Posterior cingulate gyrus (tissue), 11 donors: ENCODE measurements around the gene NCAN.
A peak's percentile ranks its signal among the peaks of the same experiment; 100 is the strongest.
"Not testable (repeated sequence)": the region's sequence is repeated elsewhere in the genome, so short reads cannot be mapped to it uniquely, and the experiment has no call there.

ENCODE experiments used
- DNase-seq, 10 donors: peaks; one replicate each; pipeline versions ENCODE4 v3.0.0 to v3.0.0-alpha.2; 2020 to 2021; ENCODE audit warnings: mixed read lengths in 3 of 10
- intact Hi-C: fragments of 100-400 bp; cut with DNase I; formaldehyde crosslinking; loops from one replicate; pipeline ENCODE4 v1.15.1; 2023

Gene NCAN

GRCh38 chr19:19211499-19212420 lies at the start of gene NCAN:
Gene NCAN (plus strand): TSS chr19:19211958. CDS start chr19:19216954, 4,996 bp downstream.
- intact Hi-C loops = no loop called here
- peak in 9 of 10 donors; percentile 40 to 93 (median 67) for DNase-seq

GRCh38 chr19:19162495-19162894 lies 49.3 kb upstream of the NCAN start:
- intact Hi-C loops = no loop called here
- no peak for DNase-seq

- intact Hi-C loops = no loop called here
- DNase-seq = no peak
Observed at GRCh38 chr19:19165396-19165795, 46.4 kb upstream of the NCAN start.

- intact Hi-C loops = no loop called here
- no peak for DNase-seq
Observed at GRCh38 chr19:19167612-19168011, 44.1 kb upstream of the NCAN start.

- no peak for DNase-seq
- intact Hi-C loops = no loop called here
Observed at GRCh38 chr19:19169236-19170052, 42.3 kb upstream of the NCAN start.

- DNase-seq = peak; percentile 34 to 94 (median 66)
- intact Hi-C loops = no loop called here
Observed at GRCh38 chr19:19170053-19170872, 41.5 kb upstream of the NCAN start, which contains the start of gene MEF2B. Gene MEF2B (minus strand): TSS chr19:19170263. CDS start chr19:19150735, 19,528 bp downstream.

- no peak for DNase-seq
- intact Hi-C loops = no loop called here
Observed at GRCh38 chr19:19170873-19171672, 40.7 kb upstream of the NCAN start.

GRCh38 chr19:19171821-19172532 lies 39.8 kb upstream of the NCAN start:
- no peak for DNase-seq
- intact Hi-C loops = no loop called here

- DNase-seq, intact Hi-C loops: not testable (repeated sequence)
Observed at GRCh38 chr19:19173243-19173642, 38.5 kb upstream of the NCAN start.

- intact Hi-C loops = no loop called here
- DNase-seq = no peak
Observed at GRCh38 chr19:19176950-19177349, 34.8 kb upstream of the NCAN start.

- DNase-seq = no peak
- intact Hi-C loops = no loop called here
Observed at GRCh38 chr19:19179548-19180441, 32.0 kb upstream of the NCAN start.

- DNase-seq = no peak
- intact Hi-C loops = no loop called here
Observed at GRCh38 chr19:19181488-19181998, 30.2 kb upstream of the NCAN start.

GRCh38 chr19:19185853-19186740 lies 25.7 kb upstream of the NCAN start:
- peak in 4 of 10 donors; percentile 19 to 87 (median 37) for DNase-seq
- intact Hi-C loops = no loop called here

- intact Hi-C loops = no loop called here
- no peak for DNase-seq
Observed at GRCh38 chr19:19186742-19187141, 25.0 kb upstream of the NCAN start.

GRCh38 chr19:19191768-19192077 lies 20.0 kb upstream of the NCAN start:
- no peak for DNase-seq
- intact Hi-C loops = loop anchor here (1.0 kb wide), 1 partner anchor 12 kb away; the partner anchor contains the start of gene NR2C2AP

- intact Hi-C loops = loop anchor here (1.0 kb wide), 1 partner anchor 11 kb away; the partner anchor contains the start of gene NR2C2AP
- peak; percentile 97 to 100 (median 98) for DNase-seq
Observed at GRCh38 chr19:19192078-19192882, 19.5 kb upstream of the NCAN start, which contains the start of the genes BORCS8 and RFXANK. Gene BORCS8 (minus strand): TSS chr19:19192152. CDS start chr19:19192117, 35 bp downstream. Gene RFXANK (plus strand): TSS chr19:19192258. CDS start chr19:19193947, 1,689 bp downstream.
